ENCODE results near the gene RPS14.
A peak's percentile ranks its signal among the peaks of the same experiment; 100 is the strongest.
"Not testable (repeated sequence)": the region's sequence is repeated elsewhere in the genome, so short reads cannot be mapped to it uniquely, and the experiment has no call there.

The RPS14 gene

DNA sequence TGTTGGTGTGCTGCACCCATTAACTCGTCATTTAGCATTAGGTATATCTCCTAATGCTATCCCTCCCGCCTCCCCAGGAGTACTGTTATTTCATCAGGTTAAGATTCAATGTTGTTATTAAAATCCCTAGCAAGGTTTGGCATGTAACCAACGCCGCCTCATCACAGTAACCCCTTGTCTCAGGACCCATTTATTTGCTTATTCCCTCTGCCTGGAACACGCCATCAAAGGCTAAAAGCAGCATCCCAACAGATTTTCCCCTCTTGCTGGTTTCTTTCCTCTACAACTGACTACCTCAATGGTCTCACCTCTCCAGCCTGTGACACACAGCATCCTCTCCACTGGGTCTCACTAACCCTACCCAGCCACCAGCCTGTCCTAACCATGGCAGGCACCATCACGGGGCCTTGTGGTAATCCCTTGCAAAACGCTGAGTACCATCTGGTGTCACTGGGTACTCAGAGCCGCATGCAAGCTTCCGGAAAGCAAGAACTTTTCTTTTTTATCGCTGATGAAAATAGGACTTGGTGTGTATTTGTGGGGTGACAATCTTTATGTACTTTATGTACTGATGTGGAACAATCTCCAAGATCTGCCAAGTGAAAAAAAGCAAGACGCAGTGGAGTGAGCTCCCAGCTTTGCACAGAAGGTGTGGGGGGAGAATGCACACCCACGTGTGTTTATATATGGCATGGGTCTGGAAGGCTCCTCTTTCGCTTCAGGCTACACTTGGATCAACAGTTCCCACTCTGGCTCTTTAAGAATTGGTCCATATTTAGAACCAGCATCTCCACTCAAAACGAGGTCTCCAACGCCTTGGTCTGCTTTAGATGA lies 6.1 kb downstream of the RPS14 start:
- no peak for DNase-seq

GRCh38 chr5:150442699-150443080 lies 6.8 kb downstream of the RPS14 start:
- DNase-seq: no peak

DNA sequence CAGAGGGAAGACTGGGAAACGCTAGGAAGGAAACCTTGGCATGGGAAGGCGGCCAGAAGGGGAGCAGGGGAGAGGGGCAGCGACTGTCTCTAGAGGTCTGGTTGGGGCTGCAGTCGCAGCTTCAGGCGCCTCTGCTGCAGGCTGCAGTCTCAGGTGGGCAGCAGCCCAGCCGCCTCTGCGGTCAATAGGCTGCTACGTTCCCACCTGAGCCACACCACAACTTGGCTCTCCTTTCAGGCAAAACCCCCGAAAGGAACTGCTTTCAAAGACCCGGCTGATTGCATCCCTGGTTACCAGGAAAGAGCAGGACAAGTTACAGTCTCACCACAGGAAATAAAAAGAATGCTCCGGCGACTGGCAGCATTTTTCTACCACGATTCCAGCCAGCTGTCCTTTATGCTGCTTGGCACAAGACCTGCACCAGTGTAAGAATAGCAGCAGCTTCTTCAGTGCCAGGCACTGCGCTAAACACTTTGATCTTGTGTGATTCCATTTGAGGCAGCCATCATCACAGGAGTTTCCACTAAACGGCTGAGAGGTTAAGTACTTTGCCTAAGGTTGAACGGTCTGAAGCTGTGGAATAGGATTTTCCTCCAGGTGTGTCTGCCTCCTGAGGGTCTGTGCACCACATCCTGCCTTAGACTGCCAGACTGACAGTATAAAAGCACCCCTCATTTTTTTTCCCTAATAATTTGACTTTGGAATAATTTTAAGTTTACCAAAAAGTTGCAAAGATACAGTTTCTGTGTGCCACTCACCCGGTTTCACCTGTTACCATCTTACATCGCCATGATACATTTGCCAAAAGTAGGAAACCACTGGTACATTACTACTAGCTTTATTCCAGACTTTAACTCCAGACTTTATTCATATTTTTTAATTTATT lies 7.5 kb downstream of the RPS14 start:
- no peak for DNase-seq

DNA sequence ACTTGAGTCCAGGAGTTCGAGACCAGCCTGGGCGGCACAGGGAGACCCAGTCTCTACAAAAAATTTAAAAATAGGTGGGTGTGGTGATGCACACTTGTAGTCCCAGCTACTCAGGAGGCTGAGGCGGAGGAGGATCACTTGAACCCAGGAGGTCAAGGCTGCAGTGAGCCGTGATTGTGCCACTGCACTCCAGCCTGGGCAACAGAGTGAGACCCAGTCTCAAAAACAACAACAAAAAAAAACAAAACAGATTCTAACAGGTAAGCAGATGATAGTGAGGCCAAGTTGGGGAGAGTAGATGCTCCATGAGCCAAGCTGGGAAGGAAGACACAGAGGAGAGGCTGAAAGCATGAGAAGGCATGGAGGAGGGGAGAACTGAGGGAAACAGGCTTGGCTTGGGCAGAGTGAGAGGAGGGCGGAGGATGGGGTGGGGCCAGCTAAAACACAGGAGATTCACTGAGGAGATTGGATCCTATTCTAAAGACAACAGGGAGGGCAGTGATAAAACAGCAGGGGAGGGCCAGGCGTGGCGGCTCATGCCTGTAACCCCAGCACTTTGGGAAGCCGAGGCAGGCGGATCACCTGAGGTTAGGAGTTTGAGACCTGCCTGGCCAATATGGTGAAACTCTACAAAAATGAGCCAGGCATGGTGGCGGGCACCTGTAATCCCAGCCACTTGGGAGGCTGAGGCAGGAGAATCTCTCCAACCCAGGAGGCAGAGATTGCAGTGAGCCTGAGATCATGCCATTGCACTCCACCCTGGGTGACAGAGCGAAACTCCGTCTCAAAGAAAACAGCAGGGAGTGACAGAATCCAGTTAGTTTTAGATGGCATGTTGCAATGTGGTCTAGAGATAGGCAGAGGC lies 8.4 kb downstream of the RPS14 start:
- DNase-seq: no peak

GRCh38 chr5:150438873-150439546 lies 10.5 kb downstream of the RPS14 start:
- DNase-seq: no peak

GRCh38 chr5:150436141-150436680 lies 13.3 kb downstream of the RPS14 start:
- DNase-seq: peak; percentile 79

- DNase-seq: peak; percentile 25
These were observed 15.1 kb downstream of the RPS14 start for GRCh38 chr5:150434464-150434863.

DNA sequence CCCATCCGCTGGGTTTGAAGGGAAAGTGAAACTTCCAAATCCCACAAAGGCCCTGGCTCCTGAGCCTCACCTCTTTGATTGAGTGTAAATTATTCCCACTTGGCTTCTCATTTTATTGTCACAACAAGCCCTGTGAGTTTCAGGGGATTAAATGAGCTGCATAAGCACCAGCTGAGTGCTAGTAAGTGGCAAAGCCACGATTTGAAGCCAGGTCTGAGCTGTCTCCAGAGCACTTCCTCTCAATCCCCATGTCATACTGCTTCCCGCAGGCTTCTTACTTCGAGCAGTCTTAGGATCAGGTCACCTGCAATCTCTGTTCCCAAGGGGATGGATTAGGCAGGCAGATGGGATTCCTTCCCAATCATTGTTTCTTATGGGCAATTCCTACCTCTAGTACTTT lies 18.0 kb downstream of the RPS14 start:
- DNase-seq: peak; percentile 21

GRCh38 chr5:150431048-150431447 lies 18.5 kb downstream of the RPS14 start:
- no peak for DNase-seq

- DNase-seq: no peak
These were observed 20.1 kb downstream of the RPS14 start for GRCh38 chr5:150429410-150429873.

DNA sequence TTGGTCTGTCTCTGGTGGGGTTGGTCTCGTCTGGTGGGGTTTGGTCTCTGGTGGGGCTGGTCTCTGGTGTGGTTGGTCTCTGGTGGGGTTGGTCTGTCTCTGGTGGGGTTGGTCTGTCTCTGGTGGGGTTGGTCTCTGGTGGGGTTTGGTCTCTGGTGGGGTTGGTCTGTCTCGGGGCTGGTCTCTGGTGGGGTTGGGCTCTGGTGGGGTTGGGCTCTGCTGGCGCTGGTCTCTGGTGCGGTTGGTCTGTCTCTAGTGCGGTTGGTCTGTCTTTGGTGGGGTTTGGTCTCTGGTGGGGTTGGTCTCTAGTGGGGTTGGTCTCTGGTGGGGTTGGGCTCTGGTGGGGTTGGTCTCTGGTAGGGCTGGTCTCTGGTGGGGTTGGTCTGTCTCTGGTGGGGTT lies 20.6 kb downstream of the RPS14 start:
- no peak for DNase-seq

GRCh38 chr5:150428106-150428876 lies 21.2 kb downstream of the RPS14 start:
- no peak for DNase-seq

- not testable (repeated sequence) for DNase-seq
These were observed 23.4 kb downstream of the RPS14 start for GRCh38 chr5:150426165-150426564.

DNA sequence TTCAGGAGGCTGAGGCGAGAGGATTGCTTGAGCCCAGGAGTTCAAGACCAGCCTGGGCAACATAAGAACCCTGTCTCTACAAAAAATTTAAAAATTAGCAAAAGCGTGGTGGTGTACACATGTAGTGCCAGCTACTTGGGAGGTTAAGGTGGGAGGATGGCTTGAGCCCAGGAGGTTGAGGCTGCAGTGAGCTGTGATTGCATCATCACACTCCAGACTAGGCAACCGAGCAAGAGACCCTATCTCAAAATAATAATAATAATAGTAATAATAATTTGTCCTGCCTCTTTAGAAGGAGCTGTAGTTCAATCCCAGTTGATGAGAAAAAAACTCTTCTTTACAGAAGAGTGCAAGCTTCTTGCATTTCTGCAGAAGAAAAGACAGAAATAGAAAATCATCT lies 26.8 kb downstream of the RPS14 start:
- no peak for DNase-seq

DNA sequence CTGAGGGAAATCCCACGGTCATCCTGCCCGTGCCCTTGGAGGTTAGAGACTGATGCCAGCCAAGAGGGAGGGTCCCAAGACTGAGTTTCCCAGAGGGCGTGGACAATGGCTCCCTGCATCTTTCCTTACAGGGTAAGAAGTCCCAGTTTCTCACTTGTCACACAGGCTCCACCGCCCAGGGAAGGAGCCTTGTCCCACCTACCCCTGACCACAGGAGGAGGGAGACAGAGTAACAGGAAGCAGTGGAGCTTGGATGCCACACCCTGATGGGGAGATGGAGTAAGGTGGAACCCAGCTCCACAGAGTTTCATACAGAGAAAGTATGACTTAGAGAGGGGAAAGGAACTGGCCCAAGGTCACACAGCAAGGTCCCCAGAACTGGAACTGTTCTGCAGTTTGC lies 27.5 kb downstream of the RPS14 start:
- DNase-seq: no peak

- no peak for DNase-seq
These were observed 29.8 kb downstream of the RPS14 start for GRCh38 chr5:150419630-150420270.

GRCh38 chr5:150413902-150414790 lies 35.4 kb downstream of the RPS14 start:
- not testable (repeated sequence) for DNase-seq

GRCh38 chr5:150413176-150413901 lies 36.2 kb downstream of the RPS14 start:
- no peak for DNase-seq

Measured in NCI-H2171 treated with DMSO at 0.1 percent for 48 hours (cell line).